ENCODE measurements around the gene CCDC89. TPM values are rescaled to one million over a fixed set of nuclear protein-coding genes. Genes with fewer than 3 reads are reported as not detected.

CCDC89 gene
- total RNA-seq: 3.7 TPM

DNA sequence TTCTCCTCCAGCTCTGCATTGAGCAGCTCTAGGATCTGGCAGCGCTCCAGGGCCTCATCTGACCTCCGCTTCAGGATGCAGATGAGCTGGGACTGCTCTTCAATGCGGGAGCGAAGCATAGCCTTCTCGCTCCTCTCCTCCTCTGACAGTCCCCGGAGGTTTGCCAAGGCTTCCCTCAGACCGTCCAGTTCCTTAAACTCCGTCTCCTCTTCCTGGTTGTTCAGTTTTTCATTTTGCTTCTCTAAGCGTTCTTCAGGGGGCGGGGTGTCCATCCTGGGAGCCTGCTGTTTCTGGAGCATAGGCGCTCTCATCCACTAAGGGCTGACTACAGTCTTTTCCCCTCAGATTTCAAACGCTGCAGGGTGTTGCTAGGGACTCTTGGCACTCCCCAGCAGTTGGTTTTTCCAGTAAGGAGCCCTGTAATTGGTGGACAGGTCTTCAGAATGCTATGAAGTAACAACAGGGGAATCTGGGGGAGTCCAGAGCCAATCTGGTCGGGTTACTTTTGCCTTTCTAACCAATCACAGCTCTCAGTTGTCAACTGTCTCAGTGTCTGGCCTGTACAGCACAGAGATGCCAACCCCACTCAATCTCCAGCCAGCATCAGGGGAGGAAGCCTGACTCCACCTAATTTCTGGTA, at the start of gene CCDC89:
TSS of gene CCDC89 (minus strand) at position 376 of the 640 bp plus-strand sequence. CDS start at position 311, 65 bp downstream.

DNA sequence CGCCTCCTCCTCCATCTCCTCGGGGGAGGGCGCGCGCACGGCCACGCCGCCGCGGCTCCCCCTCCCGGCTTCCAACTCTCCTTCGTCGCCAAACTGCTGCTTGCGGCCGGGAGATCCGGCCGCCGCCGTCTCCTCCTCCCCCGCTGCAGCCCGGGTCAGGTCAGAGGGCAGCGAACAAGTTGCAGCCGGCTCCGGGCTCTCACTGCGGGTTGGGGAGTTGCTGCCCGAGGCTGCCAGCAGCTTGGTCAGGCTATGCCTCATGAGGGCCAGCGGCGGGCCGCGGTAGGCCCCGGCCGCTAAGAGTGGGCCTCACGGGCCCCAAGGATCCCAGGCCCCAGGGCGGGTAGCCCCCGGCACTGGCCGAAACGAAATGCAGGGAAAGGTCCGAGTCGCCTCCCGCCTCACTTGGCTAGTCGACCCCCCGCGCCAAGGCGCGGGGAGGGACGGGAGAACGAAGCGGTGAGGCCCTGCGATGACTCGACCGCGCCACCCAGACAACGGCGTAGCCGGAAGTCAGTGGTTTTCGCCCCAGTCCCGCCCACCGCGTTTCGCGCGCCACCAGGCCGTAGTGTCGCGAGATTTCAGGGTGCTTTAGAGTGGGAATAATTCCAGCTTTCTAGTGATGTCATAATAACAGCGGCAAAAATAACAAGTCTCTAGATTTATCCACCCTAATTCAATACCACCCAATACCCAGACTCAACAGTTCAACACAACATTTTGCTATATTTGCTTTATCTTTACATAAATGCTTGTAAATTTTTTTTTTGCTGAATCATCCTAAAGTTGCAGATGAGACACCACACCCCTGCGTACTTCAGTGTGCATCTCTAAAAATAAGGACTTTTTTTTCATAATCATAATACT, 21.1 kb downstream of the CCDC89 start, which contains the start of gene CREBZF:
TSS of gene CREBZF (minus strand) at position 515 of the 867 bp plus-strand sequence. CDS start at position 261, 254 bp downstream.

DNA sequence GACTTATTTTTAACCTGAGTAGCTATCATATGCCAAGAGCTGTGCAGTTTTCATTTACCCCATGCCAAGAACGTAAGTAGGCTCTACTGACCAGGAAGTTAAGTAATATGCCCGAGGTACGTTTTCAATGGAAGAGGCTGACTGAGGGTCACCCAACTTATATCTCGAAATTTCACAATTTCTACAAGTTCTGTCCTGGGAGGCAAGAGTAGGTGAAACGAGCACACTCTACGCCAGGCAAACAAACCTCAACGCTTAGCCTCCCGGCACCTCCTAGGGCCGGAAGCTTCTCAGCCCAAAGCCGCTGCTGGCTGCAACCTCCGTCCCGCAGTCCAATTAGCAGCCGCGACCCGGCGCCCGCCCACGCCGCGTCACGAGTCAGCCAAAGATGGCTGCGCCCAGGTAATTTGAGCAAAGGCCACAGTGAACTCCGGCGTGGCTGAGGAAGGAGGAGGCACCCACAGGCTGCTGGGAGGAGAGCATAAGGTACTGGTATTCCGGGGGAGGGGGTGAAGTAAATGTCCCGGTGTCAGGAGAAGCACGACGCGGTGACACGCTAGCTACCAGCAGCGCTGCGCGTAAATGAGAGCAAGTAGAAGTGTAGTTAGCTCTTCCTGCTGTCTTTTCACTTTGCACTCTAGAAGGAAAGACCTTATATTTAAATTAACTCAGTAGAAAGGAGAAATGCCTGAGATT, 38.2 kb downstream of the CCDC89 start, which contains the start of gene TMEM126A:
TSS of gene TMEM126A (plus strand) at position 364 of the 696 bp plus-strand sequence. CDS start 2,289 bp downstream, outside the sequence.

Other genes with a start within 250 kb of the CCDC89 start
- 21.3 TPM for gene DLG2, start 58.9 kb downstream of the CCDC89 start, total RNA-seq
- gene TMEM126B, start 57.6 kb downstream of the CCDC89 start, total RNA-seq: 34.4 TPM
- gene TMEM126A, start 38.2 kb downstream of the CCDC89 start, total RNA-seq: 16.6 TPM
- gene CREBZF, start 21.1 kb downstream of the CCDC89 start, total RNA-seq: 96.7 TPM
- gene SYTL2, start 124.9 kb upstream of the CCDC89 start, total RNA-seq: 81.9 TPM
- gene CCDC83, start 169.2 kb upstream of the CCDC89 start, total RNA-seq: not detected